Bronchial epithelial cell (primary cell): ENCODE data around the gene SLC47A1. TPM values are rescaled to one million over a fixed set of nuclear protein-coding genes. Genes with fewer than 3 reads are reported as not detected.

Experiments used
- DNase-seq: peaks from one replicate; pipeline ENCODE4 v3.0.0-alpha.2; 2010; ENCODE audit warnings: low read depth
- FAIRE-seq: peaks from 2 replicates; lab custom pipeline; 2011; peaks lifted over from hg19 to GRCh38; lab: Jason Lieb, UNC
- H3K27me3 ChIP-seq: 2 replicates; pipeline ENCODE4 v1.5.1; 2011; ENCODE audit warnings: low read length; ENCODE audit not compliant: control insufficient read depth, insufficient read depth
- H3K36me3 ChIP-seq: 2 replicates; pipeline ENCODE4 v1.5.1; 2011; ENCODE audit warnings: low read length; ENCODE audit not compliant: control insufficient read depth, insufficient read depth
- H3K4me3 ChIP-seq: 2 replicates; pipeline ENCODE4 v1.5.1; 2011; ENCODE audit warnings: mild to moderate bottlenecking, low read depth, low read length, control low read depth
- CTCF ChIP-seq: IDR thresholded peaks from 2 replicates; pipeline ENCODE4 v1.5.1; 2011; ENCODE audit warnings: mild to moderate bottlenecking, moderate library complexity, low read length, control low read depth, inconsistent platforms; ENCODE audit not compliant: insufficient read depth, severe bottlenecking
- total RNA-seq: library from RNA; depleted of rRNA; stranded (reverse); fragments of >200 nt; gene quantifications from 2 replicates; pipeline ENCODE4 v1.2.1, GENCODE V29; 2014

SLC47A1 gene
- total RNA-seq, 1 donor from 2014 or later, result 1.6 TPM

GRCh38 chr17:19592316-19592715 lies 58.7 kb downstream of the SLC47A1 start:
- no peak for TF ChIP-seq CTCF
- DNase-seq (no peak), FAIRE-seq (no peak)
- Histone ChIP-seq H3K36me3 (no peaks in the 10 kb centered on the region), H3K4me3 (no peak overlapping the region), H3K27me3 (no peaks in the 10 kb centered on the region)

GRCh38 chr17:19596869-19597268 lies 63.2 kb downstream of the SLC47A1 start:
- no peak for FAIRE-seq
- Histone ChIP-seq H3K27me3 (no peaks in the 10 kb centered on the region), H3K4me3 (no peak overlapping the region), H3K36me3 (no peaks in the 10 kb centered on the region)
- no peak for TF ChIP-seq CTCF
- no peak for DNase-seq

- no peak for TF ChIP-seq CTCF
- DNase-seq (no peak), FAIRE-seq (no peak)
- Histone ChIP-seq H3K27me3 (no peaks in the 10 kb centered on the region), H3K4me3 (no peak overlapping the region), H3K36me3 (no peaks in the 10 kb centered on the region)
Observed at GRCh38 chr17:19610311-19610710, 76.7 kb downstream of the SLC47A1 start.

GRCh38 chr17:19610879-19611278 lies 77.2 kb downstream of the SLC47A1 start:
- TF ChIP-seq CTCF, result no peak
- H3K27me3 ChIP-seq, result no peaks in the 10 kb centered on the region
- FAIRE-seq, result no peak

GRCh38 chr17:19613979-19614378 lies 80.3 kb downstream of the SLC47A1 start:
- DNase-seq, result no peak
- no peak for FAIRE-seq
- Histone ChIP-seq H3K4me3 (no peak overlapping the region), H3K27me3 (no peaks in the 10 kb centered on the region), H3K36me3 (no peaks in the 10 kb centered on the region)
- TF ChIP-seq CTCF, result no peak

More at GRCh38 chr17:19610879-19611278, 77.2 kb downstream of the SLC47A1 start:
- no peak for DNase-seq
- H3K36me3 ChIP-seq, result no peaks in the 10 kb centered on the region
- no peak overlapping the region for H3K4me3 ChIP-seq

- no peak for DNase-seq
- FAIRE-seq, result no peak
Observed at GRCh38 chr17:19614900-19615299, 81.2 kb downstream of the SLC47A1 start.

More at GRCh38 chr17:19614900-19615299, 81.2 kb downstream of the SLC47A1 start:
- Histone ChIP-seq H3K36me3 (no peaks in the 10 kb centered on the region), H3K4me3 (no peak overlapping the region), H3K27me3 (no peaks in the 10 kb centered on the region)
- no peak for TF ChIP-seq CTCF
